Breast epithelium (tissue), 4 donors: ENCODE data around the gene ECHS1. TPM values are rescaled to one million over a fixed set of nuclear protein-coding genes. Genes with fewer than 3 reads are reported as not detected.
A peak's percentile ranks its signal among the peaks of the same experiment; 100 is the strongest.

Experiments
- DNase-seq, 2 donors: peaks; one replicate each; pipeline ENCODE4 v3.0.0-alpha.2; 2019; ENCODE audit warnings: low spot score in 2 of 2
- H3K27ac ChIP-seq, 2 donors: fragments of 200-600 bp; sonication (generic) in 1 of 2; one replicate each; pipeline ENCODE4 v1.5.1; 2016 to 2019; ENCODE audit warnings: mild to moderate bottlenecking in 1 of 2
- H3K27me3 ChIP-seq, 2 donors: fragments of 200-600 bp; sonication (generic) in 1 of 2; one replicate each; pipeline versions ENCODE4 v1.5.1 to v1.6.0; 2017 to 2019; ENCODE audit warnings: control low read depth in 1 of 2, mild to moderate bottlenecking in 1 of 2
- H3K36me3 ChIP-seq: fragments of 200-600 bp; one replicate; pipeline ENCODE4 v1.5.1; 2019
- H3K4me1 ChIP-seq, 2 donors: fragments of 200-600 bp; sonication (generic); one replicate each; pipeline ENCODE4 v1.5.1; 2016 to 2019; ENCODE audit warnings: control low read depth in 1 of 2
- H3K4me3 ChIP-seq, 3 donors: fragments of 200-600 bp; sonication (generic); 1 replicate in 2 of 3; 2 replicates in 1 of 3; pipeline ENCODE4 v1.5.1; 2016 to 2019; ENCODE audit warnings: mild to moderate bottlenecking in 3 of 3, moderate library complexity in 2 of 3
- H3K9me3 ChIP-seq, 2 donors: fragments of 200-600 bp; sonication (generic) in 1 of 2; one replicate each; pipeline ENCODE4 v1.5.1; 2016 to 2019; ENCODE audit warnings: control low read depth in 1 of 2
- POLR2A ChIP-seq: fragments of 450-650 bp; IDR thresholded peaks from one replicate; pipeline ENCODE4 v1.6.1; 2016; ENCODE audit warnings: antibody characterized with exemption, mild to moderate bottlenecking, moderate library complexity
- POLR2AphosphoS5 ChIP-seq, 3 donors: sonication (generic); formaldehyde crosslinking; IDR thresholded peaks; one replicate each; pipeline ENCODE4 v1.6.1; 2017; ENCODE audit warnings: antibody characterized with exemption in 3 of 3
- intact Hi-C: fragments of 100-400 bp; cut with DNase I; formaldehyde crosslinking; loops from one replicate; pipeline ENCODE4 v1.15.1; 2023; ENCODE audit warnings: low total_unique reads
- total RNA-seq, 3 donors: library from RNA; depleted of rRNA; stranded (reverse); fragments of >200 nt; gene quantifications; one replicate each; pipeline ENCODE4 v1.1.0, GENCODE V29; 2016
- TF ChIP-seq, protein P1 (sequence below), 3 donors: fragments of 450-650 bp; IDR thresholded peaks; one replicate each; pipeline ENCODE4 v1.5.1; 2016 to 2017; ENCODE audit warnings: antibody characterized with exemption in 3 of 3, mild to moderate bottlenecking in 3 of 3, moderate library complexity in 3 of 3

Gene ECHS1
- 100 to 1,000 TPM in 1 of 3 donors, 10 to 100 TPM in 2; 71.8 to 165 (median 84.2) TPM for total RNA-seq

DNA sequence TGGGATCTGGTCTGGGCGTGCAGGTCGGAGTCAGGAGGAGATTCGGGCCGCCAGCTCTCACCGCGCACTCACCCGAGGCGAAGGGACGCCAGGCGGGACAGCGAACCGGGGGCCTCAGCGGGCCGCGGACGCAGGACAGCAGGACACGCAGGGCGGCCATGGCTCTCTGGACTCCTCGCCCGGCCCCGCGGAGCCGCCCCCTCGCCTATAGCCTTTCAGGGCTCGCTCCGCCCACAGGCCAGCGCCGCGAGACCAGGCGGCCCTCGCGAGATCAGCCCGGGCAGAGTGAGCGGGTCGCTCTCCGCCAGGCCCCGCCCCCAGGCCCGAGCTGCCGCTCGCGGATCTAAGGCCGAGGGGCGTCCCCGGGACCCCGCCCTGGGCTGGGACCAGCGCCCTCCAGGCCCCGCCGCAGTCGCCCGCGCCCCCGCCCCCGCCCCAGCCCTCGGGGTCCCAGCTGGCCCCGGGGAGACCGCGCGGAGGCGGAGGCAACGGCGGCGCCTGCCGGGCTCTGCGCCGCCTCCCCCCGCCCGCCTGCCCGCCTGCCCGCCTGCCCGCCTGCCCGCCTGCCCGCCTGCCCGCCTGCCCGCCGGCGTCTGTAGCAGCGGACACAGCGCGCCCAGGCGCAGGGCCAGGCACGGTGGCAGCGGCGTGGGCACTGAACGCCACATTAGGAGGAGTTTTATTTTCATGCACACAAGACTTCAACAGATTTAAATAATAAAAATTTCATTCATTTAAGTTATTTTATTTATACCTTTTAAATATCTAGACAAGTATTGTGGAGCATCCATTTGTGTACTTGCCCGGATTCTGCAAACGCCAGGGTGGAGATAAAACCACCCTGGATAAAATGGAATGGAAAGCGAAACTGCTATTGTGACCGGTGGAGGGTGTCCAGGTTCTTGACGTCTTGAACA, at the start of gene ECHS1:
TSS of gene ECHS1 (minus strand) at position 181 of the 917 bp plus-strand sequence. CDS start at position 160, 21 bp downstream.
- H3K9me3 ChIP-seq = no peaks in the 10 kb centered on the region
- intact Hi-C loops = no loop called here
- peak within 1 kb of the TSS; percentile 82 to 93 (median 82) for H3K4me3 ChIP-seq
- H3K27me3 ChIP-seq = no peaks in the 10 kb centered on the region
- no peaks in the 10 kb centered on the region for H3K4me1 ChIP-seq
- DNase-seq = peak; percentile 91 to 93
- TF ChIP-seq POLR2A (peak; percentile 35), POLR2AphosphoS5 (IDR thresholded peaks at IDR 0.05) (no peak)
- TF ChIP-seq, protein P1, sequence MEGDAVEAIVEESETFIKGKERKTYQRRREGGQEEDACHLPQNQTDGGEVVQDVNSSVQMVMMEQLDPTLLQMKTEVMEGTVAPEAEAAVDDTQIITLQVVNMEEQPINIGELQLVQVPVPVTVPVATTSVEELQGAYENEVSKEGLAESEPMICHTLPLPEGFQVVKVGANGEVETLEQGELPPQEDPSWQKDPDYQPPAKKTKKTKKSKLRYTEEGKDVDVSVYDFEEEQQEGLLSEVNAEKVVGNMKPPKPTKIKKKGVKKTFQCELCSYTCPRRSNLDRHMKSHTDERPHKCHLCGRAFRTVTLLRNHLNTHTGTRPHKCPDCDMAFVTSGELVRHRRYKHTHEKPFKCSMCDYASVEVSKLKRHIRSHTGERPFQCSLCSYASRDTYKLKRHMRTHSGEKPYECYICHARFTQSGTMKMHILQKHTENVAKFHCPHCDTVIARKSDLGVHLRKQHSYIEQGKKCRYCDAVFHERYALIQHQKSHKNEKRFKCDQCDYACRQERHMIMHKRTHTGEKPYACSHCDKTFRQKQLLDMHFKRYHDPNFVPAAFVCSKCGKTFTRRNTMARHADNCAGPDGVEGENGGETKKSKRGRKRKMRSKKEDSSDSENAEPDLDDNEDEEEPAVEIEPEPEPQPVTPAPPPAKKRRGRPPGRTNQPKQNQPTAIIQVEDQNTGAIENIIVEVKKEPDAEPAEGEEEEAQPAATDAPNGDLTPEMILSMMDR (IDR thresholded peaks at IDR 0.05) = no peak
- no peaks in the 10 kb centered on the region for H3K36me3 ChIP-seq
- peak within 1 kb of the TSS; percentile 85 to 96 for H3K27ac ChIP-seq

DNA sequence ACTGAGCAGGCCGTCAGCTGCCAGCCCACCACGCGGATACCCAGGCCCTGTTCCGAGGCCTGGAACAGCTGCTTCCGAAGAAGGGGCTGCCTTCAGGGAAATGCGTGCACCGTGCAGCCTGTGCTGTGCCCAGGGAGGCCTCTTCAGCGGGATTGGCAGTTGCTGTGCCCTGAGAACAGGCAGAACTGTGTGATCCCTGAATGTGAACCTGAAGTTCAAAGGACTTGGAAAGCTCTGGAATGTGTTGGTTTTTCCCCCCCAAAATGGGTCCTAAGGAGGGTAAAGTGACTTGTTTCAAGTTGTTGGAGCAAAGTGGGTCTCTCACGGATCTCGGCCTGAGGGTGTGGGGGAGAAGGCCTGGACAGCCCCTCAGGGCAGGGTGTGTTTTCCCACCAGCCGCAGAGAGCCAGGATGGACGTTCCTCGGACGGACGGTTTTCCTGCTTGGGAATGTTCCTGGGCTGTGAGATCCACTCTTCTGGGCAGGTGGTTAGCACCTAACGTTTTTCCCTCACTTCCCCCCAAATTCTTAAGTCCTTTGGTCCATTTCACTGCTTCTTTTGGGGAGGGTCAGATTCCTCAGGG, 49.2 kb upstream of the ECHS1 start:
- intact Hi-C loops = no loop called here
- DNase-seq = no peak
- no peaks in the 10 kb centered on the region for H3K4me1 ChIP-seq
- H3K9me3 ChIP-seq = no peaks in the 10 kb centered on the region
- H3K36me3 ChIP-seq = no peaks in the 10 kb centered on the region
- H3K27me3 ChIP-seq = peaks cover 0 to 3% of the 10 kb centered on the region in 2 donors
- H3K27ac ChIP-seq = no peak overlapping the region
- TF ChIP-seq, protein P1 (IDR thresholded peaks at IDR 0.05) = no peak
- TF ChIP-seq POLR2AphosphoS5 (IDR thresholded peaks at IDR 0.05) (no peak), POLR2A (no peak)
- H3K4me3 ChIP-seq = no peak overlapping the region

DNA sequence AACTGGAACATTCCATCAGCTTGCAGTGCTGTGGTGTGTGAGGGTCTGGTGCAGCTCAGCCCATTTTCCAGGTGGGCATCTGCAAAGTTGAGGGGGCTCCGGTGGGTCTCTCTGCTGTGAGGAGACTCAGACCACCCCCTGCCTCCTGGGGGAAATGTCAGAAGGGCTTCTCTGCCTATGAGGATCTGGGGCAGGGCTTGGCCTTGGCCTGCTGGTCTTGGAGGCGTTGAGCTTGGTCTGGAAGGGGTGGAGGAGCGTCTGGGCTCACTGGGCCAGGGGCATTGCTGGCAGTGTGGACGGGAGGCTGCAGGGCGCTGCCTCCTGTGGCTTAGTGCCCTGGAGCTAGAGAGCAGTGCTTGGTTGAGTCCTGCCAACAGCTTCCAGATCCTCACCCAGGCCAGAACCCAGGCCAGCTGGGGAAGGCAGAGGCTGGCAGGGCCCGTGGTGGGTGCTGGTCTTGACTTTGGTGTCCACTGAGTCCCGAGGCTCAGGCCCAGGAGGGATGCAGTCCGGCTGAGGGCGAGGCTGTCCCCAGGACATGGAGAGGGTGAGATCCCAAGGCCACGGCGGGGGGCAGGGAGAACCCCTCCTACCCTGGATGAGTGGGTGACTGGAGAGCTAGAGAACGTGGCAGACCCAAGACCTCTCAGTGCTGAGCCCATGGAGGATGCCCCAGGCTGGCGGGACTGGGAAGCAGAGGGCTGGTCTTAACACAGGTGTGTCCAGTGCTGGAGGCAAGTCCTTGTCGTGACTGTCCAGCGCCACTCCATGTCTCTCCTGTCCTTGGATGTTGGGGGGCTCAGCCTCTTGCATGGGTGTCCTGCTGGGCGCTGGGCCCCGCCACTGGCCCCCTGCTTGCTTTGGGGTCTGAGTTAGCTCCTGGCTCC, 48.4 kb upstream of the ECHS1 start:
- H3K4me3 ChIP-seq = no peak overlapping the region

DNA sequence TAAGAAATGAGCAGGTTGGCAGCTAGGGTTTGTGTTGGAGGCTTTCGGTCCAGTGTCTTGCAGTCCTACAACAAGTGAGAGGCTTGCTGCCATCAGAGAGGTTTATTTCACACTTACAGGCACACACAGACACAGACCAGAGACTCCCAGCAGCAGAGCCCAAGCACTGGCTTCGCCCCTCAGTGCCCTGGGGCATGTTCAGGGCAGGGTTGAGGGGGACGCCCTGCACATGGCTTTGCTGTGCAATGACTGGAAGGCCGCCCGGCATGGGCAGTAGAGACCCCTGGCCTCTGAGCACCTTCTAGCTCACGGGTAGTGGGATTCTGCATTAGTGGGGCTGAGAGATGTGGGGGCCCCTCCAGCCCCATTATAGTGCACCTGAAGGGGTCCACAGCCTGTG, 47.4 kb upstream of the ECHS1 start:
- Histone ChIP-seq H3K9me3 (no peaks in the 10 kb centered on the region), H3K36me3 (no peaks in the 10 kb centered on the region), H3K4me3 (no peak overlapping the region), H3K4me1 (no peaks in the 10 kb centered on the region), H3K27me3 (peaks cover 0 to 3% of the 10 kb centered on the region in 2 donors), H3K27ac (no peak overlapping the region)
- intact Hi-C loops = no loop called here
- DNase-seq = no peak
- TF ChIP-seq, protein P1 (IDR thresholded peaks at IDR 0.05) = no peak
- TF ChIP-seq POLR2A (no peak), POLR2AphosphoS5 (IDR thresholded peaks at IDR 0.05) (no peak)

More for the DNA sequence above, 48.4 kb upstream of the ECHS1 start:
- TF ChIP-seq POLR2A (no peak), POLR2AphosphoS5 (IDR thresholded peaks at IDR 0.05) (no peak)
- TF ChIP-seq, protein P1 (IDR thresholded peaks at IDR 0.05) = no peak
- no peaks in the 10 kb centered on the region for H3K36me3 ChIP-seq
- no peaks in the 10 kb centered on the region for H3K4me1 ChIP-seq
- no peak for DNase-seq
- intact Hi-C loops = no loop called here
- H3K9me3 ChIP-seq = no peaks in the 10 kb centered on the region
- no peak overlapping the region for H3K27ac ChIP-seq
- H3K27me3 ChIP-seq = peaks cover 0 to 3% of the 10 kb centered on the region in 2 donors
